A673 (cell line): Measurements from ENCODE around the gene SART3.

Source experiments
- CTCF ChIP-seq: fragments of 300-800, 200-600 bp; sonication (generic); conservative IDR thresholded peaks from 2 replicates; pipeline ENCODE4 v1.5.1; 2017; ENCODE audit warnings: low read depth, mild to moderate bottlenecking, antibody characterized with exemption, low read length, moderate library complexity, mixed read lengths
- EZH2 ChIP-seq: fragments of 200-600 bp; sonication (generic); IDR thresholded peaks from 2 replicates; pipeline ENCODE4 v1.6.1; 2017; ENCODE audit warnings: borderline replicate concordance, low read depth, mild to moderate bottlenecking, mixed read lengths, antibody characterized with exemption, low read length; ENCODE audit not compliant: poor library complexity, severe bottlenecking

DNA sequence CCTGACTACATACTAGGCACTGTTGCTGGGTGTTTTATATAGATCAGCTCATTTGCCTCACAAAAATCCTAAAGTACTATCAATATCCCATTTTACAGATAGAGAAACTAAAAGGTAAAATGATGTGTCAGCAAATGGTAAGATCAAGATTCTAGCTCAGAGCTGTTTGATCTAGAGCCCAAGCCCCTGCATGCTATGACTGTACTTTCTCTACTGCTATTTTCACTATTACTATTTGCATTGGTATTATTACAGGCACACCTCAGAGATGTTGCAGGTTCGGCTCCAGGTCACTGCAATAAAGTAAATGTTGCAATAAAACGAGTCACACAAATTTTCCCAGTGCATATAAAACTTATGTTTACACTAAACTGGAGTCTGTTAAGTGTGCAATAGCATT is 12.3 kb upstream of the SART3 start:
- TF ChIP-seq CTCF (no peak), EZH2 (no peak)
